Esophagus (tissue), 2 donors: ENCODE measurements around the gene MORF4L1. TPM values are rescaled to one million over a fixed set of nuclear protein-coding genes. Genes with fewer than 3 reads are reported as not detected.
"Not testable (repeated sequence)": the region's sequence is repeated elsewhere in the genome, so short reads cannot be mapped to it uniquely, and the experiment has no call there.

Experiments used
- H3K27ac ChIP-seq, 2 donors: one replicate each; pipeline ENCODE4 v1.5.1; 2013; ENCODE audit warnings: low read depth in 2 of 2, mild to moderate bottlenecking in 2 of 2, inconsistent platforms in 1 of 2, low read length in 1 of 2, moderate library complexity in 1 of 2
- H3K27me3 ChIP-seq, 2 donors: one replicate each; pipeline ENCODE4 v1.6.1; 2013; ENCODE audit warnings: low read length in 2 of 2, control low read depth in 1 of 2, mild to moderate bottlenecking in 1 of 2; ENCODE audit not compliant: insufficient read depth in 2 of 2, control insufficient read depth in 1 of 2
- H3K36me3 ChIP-seq, 2 donors: one replicate each; pipeline ENCODE4 v1.6.1; 2013; ENCODE audit warnings: low read length in 1 of 2; ENCODE audit not compliant: control insufficient read depth in 2 of 2, insufficient read depth in 2 of 2
- H3K4me1 ChIP-seq, 2 donors: one replicate each; pipeline ENCODE4 v1.6.1; 2013; ENCODE audit warnings: low read length in 1 of 2; ENCODE audit not compliant: control insufficient read depth in 2 of 2, insufficient read depth in 2 of 2
- H3K4me3 ChIP-seq, 2 donors: one replicate each; pipeline ENCODE4 v1.5.1; 2013; ENCODE audit warnings: low read length in 2 of 2, mild to moderate bottlenecking in 2 of 2, low read depth in 1 of 2, moderate library complexity in 1 of 2
- H3K9me3 ChIP-seq, 2 donors: one replicate each; pipeline ENCODE4 v1.6.1; 2013; ENCODE audit warnings: mild to moderate bottlenecking in 2 of 2, low read depth in 1 of 2, low read length in 1 of 2, moderate library complexity in 1 of 2; ENCODE audit not compliant: control insufficient read depth in 2 of 2, insufficient read depth in 1 of 2
- WGBS, 2 donors: extraction: QIAGEN DNeasy Blood & Tissue Kit; methylation state at CpG; one replicate each; pipeline ENCODE4 v1.1.7; 2013; 5-methylcytosine and 5-hydroxymethylcytosine counted together
- polyA plus RNA-seq, 2 donors: library from polyadenylated mRNA; stranded (reverse); fragments of 200-250 nt; gene quantifications; one replicate each; pipeline ENCODE4 v1.2.3, GENCODE V29; 2013
- donor health status: healthy with polysubstance abuse.
- donor health status: Bipolar disorder and iron deficiency.

The MORF4L1 gene
- polyA plus RNA-seq, 2 donors: 47.6 to 126 TPM

DNA sequence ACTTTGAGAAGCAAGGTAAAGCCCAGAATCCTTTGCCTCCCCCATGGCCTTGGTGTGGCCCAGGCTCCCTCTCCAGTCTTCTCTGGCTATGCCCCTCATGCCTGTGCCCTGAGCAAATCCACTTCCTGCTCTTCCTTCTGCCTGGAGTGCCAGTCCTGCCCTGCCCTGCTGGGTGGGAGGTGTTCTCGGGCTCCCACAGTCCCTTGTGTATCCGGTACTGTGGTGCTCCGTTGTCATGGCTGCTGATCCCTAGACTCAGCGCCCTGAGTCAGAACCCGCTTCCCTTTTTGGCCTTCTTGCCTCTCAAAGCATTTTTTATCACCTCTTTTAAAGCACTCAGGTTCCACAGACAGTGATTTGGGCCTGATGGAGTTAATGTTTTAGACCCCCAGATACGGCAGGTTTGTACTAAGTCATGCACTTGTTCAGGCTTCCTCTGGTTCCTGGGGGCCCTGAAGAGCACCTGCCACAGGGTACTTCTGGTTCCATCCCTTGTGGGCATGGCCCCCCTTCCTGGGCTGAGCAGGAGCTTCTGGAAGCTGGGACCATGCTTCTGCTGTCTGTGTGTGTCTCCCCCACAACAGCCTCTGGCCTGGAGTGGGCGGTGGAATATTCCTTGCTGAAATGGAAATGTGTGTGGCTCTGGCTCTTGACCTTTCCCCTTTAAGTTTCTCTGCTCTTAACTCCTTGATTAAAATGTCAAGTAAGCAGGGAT lies 31.9 kb upstream of the MORF4L1 start:
- Histone ChIP-seq H3K27me3 (no peaks in the 10 kb centered on the region), H3K4me3 (no peak overlapping the region), H3K36me3 (no peaks in the 10 kb centered on the region), H3K9me3 (no peaks in the 10 kb centered on the region), H3K4me1 (peaks cover 0 to 2% of the 10 kb centered on the region in 2 donors), H3K27ac (no peak overlapping the region)
- 46 to 58% methylated on average over 7 of the region's 7 CpGs for WGBS, 2 donors

GRCh38 chr15:78841376-78841706 lies 31.3 kb upstream of the MORF4L1 start:
- H3K27me3 ChIP-seq: no peaks in the 10 kb centered on the region
- H3K27ac ChIP-seq: no peak overlapping the region
- H3K4me1 ChIP-seq: peaks cover 0 to 2% of the 10 kb centered on the region in 2 donors
- H3K36me3 ChIP-seq: no peaks in the 10 kb centered on the region
- no peaks in the 10 kb centered on the region for H3K9me3 ChIP-seq
- H3K4me3 ChIP-seq: no peak overlapping the region
- 58 to 77% methylated on average over 3 of the region's 3 CpGs for WGBS, 2 donors

GRCh38 chr15:78841891-78842290 lies 30.8 kb upstream of the MORF4L1 start:
- Histone ChIP-seq H3K27ac (no peak overlapping the region), H3K9me3 (no peaks in the 10 kb centered on the region), H3K36me3 (no peaks in the 10 kb centered on the region), H3K4me1 (peaks cover 0 to 2% of the 10 kb centered on the region in 2 donors), H3K27me3 (no peaks in the 10 kb centered on the region), H3K4me3 (no peak overlapping the region)
- 77% methylated on average over 6 of the region's 6 CpGs for WGBS, 2 donors

DNA sequence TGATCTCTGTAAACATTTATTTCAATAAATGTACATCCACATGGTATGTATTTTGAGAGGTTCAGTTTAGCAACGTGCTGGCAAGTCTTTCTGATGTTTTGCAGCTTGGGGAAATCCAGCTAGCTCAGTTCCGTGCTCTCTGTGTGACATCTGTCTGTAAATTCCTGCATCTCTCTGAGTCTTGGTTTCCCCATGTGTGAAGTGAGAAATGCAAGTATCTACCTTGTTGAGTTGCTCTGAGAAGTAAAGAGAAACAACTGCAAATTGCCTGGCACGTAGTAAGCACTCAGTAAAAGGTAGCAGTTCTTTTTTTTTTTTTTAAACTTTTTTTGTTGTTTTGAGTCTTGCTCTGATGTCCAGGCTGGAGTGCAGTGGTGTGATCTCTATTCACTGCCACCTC lies 30.2 kb upstream of the MORF4L1 start:
- Histone ChIP-seq H3K27me3 (no peaks in the 10 kb centered on the region), H3K27ac (no peak overlapping the region), H3K9me3 (no peaks in the 10 kb centered on the region), H3K36me3 (no peaks in the 10 kb centered on the region), H3K4me3 (no peak overlapping the region), H3K4me1 (peaks cover 0 to 2% of the 10 kb centered on the region in 2 donors)
- WGBS, 2 donors: 71% methylated on average over 3 of the region's 3 CpGs

- H3K4me3 ChIP-seq, H3K27ac ChIP-seq, H3K36me3 ChIP-seq, H3K4me1 ChIP-seq, H3K9me3 ChIP-seq, H3K27me3 ChIP-seq: not testable (repeated sequence)
- 93 to 94% methylated on average over 23 to 27 of the region's 27 CpGs for WGBS, 2 donors
Observed at GRCh38 chr15:78846906-78847305, 25.8 kb upstream of the MORF4L1 start.

GRCh38 chr15:78847387-78847906 lies 25.2 kb upstream of the MORF4L1 start:
- H3K4me1 ChIP-seq, H3K9me3 ChIP-seq, H3K4me3 ChIP-seq, H3K27me3 ChIP-seq, H3K27ac ChIP-seq, H3K36me3 ChIP-seq: not testable (repeated sequence)
- WGBS, 2 donors: 74 to 85% methylated on average over 14 to 15 of the region's 15 CpGs

GRCh38 chr15:78850352-78850751 lies 22.3 kb upstream of the MORF4L1 start:
- Histone ChIP-seq H3K4me1 (no peaks in the 10 kb centered on the region), H3K9me3 (no peaks in the 10 kb centered on the region), H3K4me3 (no peak overlapping the region), H3K36me3 (no peaks in the 10 kb centered on the region), H3K27ac (no peak overlapping the region), H3K27me3 (no peaks in the 10 kb centered on the region)
- 91 to 94% methylated on average over 2 of the region's 2 CpGs for WGBS, 2 donors

- Histone ChIP-seq H3K9me3 (no peaks in the 10 kb centered on the region), H3K36me3 (no peaks in the 10 kb centered on the region), H3K4me1 (no peaks in the 10 kb centered on the region), H3K27me3 (no peaks in the 10 kb centered on the region), H3K4me3 (no peak overlapping the region), H3K27ac (no peak overlapping the region)
- WGBS, 2 donors: 50 to 52% methylated on average over 6 of the region's 6 CpGs
Observed at GRCh38 chr15:78850941-78851755, 21.5 kb upstream of the MORF4L1 start.

- WGBS, 2 donors: 93 to 96% methylated on average over 6 of the region's 6 CpGs
- H3K27ac ChIP-seq: no peak overlapping the region
- H3K36me3 ChIP-seq: no peaks in the 10 kb centered on the region
- no peak overlapping the region for H3K4me3 ChIP-seq
- no peaks in the 10 kb centered on the region for H3K4me1 ChIP-seq
- no peaks in the 10 kb centered on the region for H3K9me3 ChIP-seq
- no peaks in the 10 kb centered on the region for H3K27me3 ChIP-seq
Observed at GRCh38 chr15:78853500-78853899, 19.2 kb upstream of the MORF4L1 start.
